ENCODE data around the gene ZMAT5. TPM values are rescaled to one million over a fixed set of nuclear protein-coding genes. Genes with fewer than 3 reads are reported as not detected.

ZMAT5 gene
- total and polyA plus RNA-seq, 2 donors from 2014 or later: 21.3 to 47.7 TPM

- TF ChIP-seq CTCF (IDR thresholded peaks at IDR 0.05; ENCODE audit: borderline replicate concordance, extremely low read depth, insufficient read depth): no peak
- FAIRE-seq (no peak), DNase-seq (no peak)
- intact Hi-C loops (cut with DNase I): no loop called here
- no peaks in the 10 kb centered on the region for H3K4me1 ChIP-seq (ENCODE audit: control insufficient read depth in 2 of 3, insufficient read depth in 2 of 3, low read depth in 1 of 3, low read length in 3 of 3)
- H3K9me3 ChIP-seq (ENCODE audit: control insufficient read depth in 2 of 3, insufficient read depth in 1 of 3, low read length in 3 of 3): no peaks in the 10 kb centered on the region
- no peak overlapping the region for H3K4me3 ChIP-seq (ENCODE audit: low read length in 3 of 3)
- H3K27ac ChIP-seq (ENCODE audit: low read depth in 2 of 2, low read length in 2 of 2): no peak overlapping the region
- H3K36me3 ChIP-seq (ENCODE audit: control insufficient read depth in 2 of 3, insufficient read depth in 3 of 3, low read length in 3 of 3): peaks cover 0 to 39% (median 31%) of the 10 kb centered on the region in 3 donors
- no peak overlapping the region for H3K9ac ChIP-seq (ENCODE audit: low read length in 3 of 3)
- no peaks in the 10 kb centered on the region for H3K27me3 ChIP-seq (ENCODE audit: control insufficient read depth, insufficient read depth, low read length)
These were observed 48.8 kb upstream of the ZMAT5 start for GRCh38 chr22:29815580-29815979.

- FAIRE-seq: no peak
- Histone ChIP-seq H3K4me1 (ENCODE audit: control insufficient read depth in 2 of 3, insufficient read depth in 2 of 3, low read depth in 1 of 3, low read length in 3 of 3) (peaks cover 0 to 2% (median 0%) of the 10 kb centered on the region in 3 donors), H3K4me3 (ENCODE audit: low read length in 3 of 3) (no peak overlapping the region), H3K9ac (ENCODE audit: low read length in 3 of 3) (no peak overlapping the region), H3K27ac (ENCODE audit: low read depth in 2 of 2, low read length in 2 of 2) (no peak overlapping the region), H3K27me3 (ENCODE audit: control insufficient read depth, insufficient read depth, low read length) (no peaks in the 10 kb centered on the region), H3K9me3 (ENCODE audit: control insufficient read depth in 2 of 3, insufficient read depth in 1 of 3, low read length in 3 of 3) (no peaks in the 10 kb centered on the region), H3K36me3 (ENCODE audit: control insufficient read depth in 2 of 3, insufficient read depth in 3 of 3, low read length in 3 of 3) (peaks cover 0 to 39% (median 32%) of the 10 kb centered on the region in 3 donors)
- intact Hi-C loops (cut with DNase I): no loop called here
- TF ChIP-seq CTCF (IDR thresholded peaks at IDR 0.05; ENCODE audit: borderline replicate concordance, extremely low read depth, insufficient read depth): no peak
- DNase-seq: no peak
These were observed 47.2 kb upstream of the ZMAT5 start for GRCh38 chr22:29814003-29814402.

GRCh38 chr22:29813563-29813962, 46.8 kb upstream of the ZMAT5 start:
- intact Hi-C loops (cut with DNase I): no loop called here
- peaks cover 0 to 39% (median 30%) of the 10 kb centered on the region in 3 donors for H3K36me3 ChIP-seq (ENCODE audit: control insufficient read depth in 2 of 3, insufficient read depth in 3 of 3, low read length in 3 of 3)
- H3K9me3 ChIP-seq (ENCODE audit: control insufficient read depth in 2 of 3, insufficient read depth in 1 of 3, low read length in 3 of 3): no peaks in the 10 kb centered on the region
- no peak overlapping the region for H3K27ac ChIP-seq (ENCODE audit: low read depth in 2 of 2, low read length in 2 of 2)
- FAIRE-seq (no peak), DNase-seq (no peak)
- no peak overlapping the region for H3K4me3 ChIP-seq (ENCODE audit: low read length in 3 of 3)
- peaks cover 0 to 2% (median 0%) of the 10 kb centered on the region in 3 donors for H3K4me1 ChIP-seq (ENCODE audit: control insufficient read depth in 2 of 3, insufficient read depth in 2 of 3, low read depth in 1 of 3, low read length in 3 of 3)
- TF ChIP-seq CTCF (IDR thresholded peaks at IDR 0.05; ENCODE audit: borderline replicate concordance, extremely low read depth, insufficient read depth): no peak
- no peaks in the 10 kb centered on the region for H3K27me3 ChIP-seq (ENCODE audit: control insufficient read depth, insufficient read depth, low read length)
- no peak overlapping the region for H3K9ac ChIP-seq (ENCODE audit: low read length in 3 of 3)

- no peak for FAIRE-seq
- no peak overlapping the region for H3K4me3 ChIP-seq (ENCODE audit: low read length in 3 of 3)
- no peak for TF ChIP-seq CTCF (IDR thresholded peaks at IDR 0.05; ENCODE audit: borderline replicate concordance, extremely low read depth, insufficient read depth)
- no peak overlapping the region for H3K9ac ChIP-seq (ENCODE audit: low read length in 3 of 3)
- H3K4me1 ChIP-seq (ENCODE audit: control insufficient read depth in 2 of 3, insufficient read depth in 2 of 3, low read depth in 1 of 3, low read length in 3 of 3): peaks cover 0 to 2% (median 0%) of the 10 kb centered on the region in 3 donors
- H3K27ac ChIP-seq (ENCODE audit: low read depth in 2 of 2, low read length in 2 of 2): no peak overlapping the region
- intact Hi-C loops (cut with DNase I): no loop called here
- H3K36me3 ChIP-seq (ENCODE audit: control insufficient read depth in 2 of 3, insufficient read depth in 3 of 3, low read length in 3 of 3): peaks cover 0 to 43% (median 32%) of the 10 kb centered on the region in 3 donors
- H3K9me3 ChIP-seq (ENCODE audit: control insufficient read depth in 2 of 3, insufficient read depth in 1 of 3, low read length in 3 of 3): no peaks in the 10 kb centered on the region
- H3K27me3 ChIP-seq (ENCODE audit: control insufficient read depth, insufficient read depth, low read length): no peaks in the 10 kb centered on the region
- no peak for DNase-seq
These were observed 46.3 kb upstream of the ZMAT5 start for GRCh38 chr22:29813126-29813525.
